PC-3 (cell line): ENCODE measurements around the gene IQCN. TPM values are rescaled to one million over a fixed set of nuclear protein-coding genes. Genes with fewer than 3 reads are reported as not detected.

ENCODE experiments used
- ATAC-seq: fragments of 200-7000 bp; cut with Tn5 transposase; 2 replicates; pipeline ENCODE4 v1.9.1; 2020; ENCODE audit warnings: mild to moderate bottlenecking, moderate library complexity
- BruUV-seq: library from RNA; stranded (reverse); fragments of 400-500 nt; replicated peaks from 2 replicates; lab custom pipeline; 2021; lab: Mats Ljungman, UMichigan
- CTCF ChIA-PET: fragments of 300-600 bp; sonication (Branson Sonifier 250); formaldehyde crosslinking; loops from one replicate; lab custom pipeline; 2022; ENCODE audit warnings: antibody characterized with exemption; lab: Charles Lee
- POLR2A ChIA-PET: fragments of 300-600 bp; sonication (Branson Sonifier 250); formaldehyde crosslinking; loops from one replicate; lab custom pipeline; 2022; ENCODE audit warnings: antibody characterized with exemption; ENCODE audit not compliant: unreplicated experiment; lab: Charles Lee
- DNase-seq: peaks from one replicate; pipeline ENCODE4 v3.0.0-alpha.2; 2015
- H2AFZ ChIP-seq: fragments of 300-600 bp; sonication (generic); 2 replicates; pipeline ENCODE4 v1.6.0; 2016; ENCODE audit warnings: antibody characterized with exemption, low read length
- H3F3A ChIP-seq: fragments of 300-600 bp; sonication (generic); one replicate; pipeline ENCODE4 v1.6.0; 2017; ENCODE audit warnings: antibody characterized with exemption, low read length, control low read depth, mild to moderate bottlenecking; ENCODE audit not compliant: unreplicated experiment
- H3K27ac ChIP-seq: fragments of 300-600 bp; sonication (generic); 2 replicates; pipeline ENCODE4 v1.5.1; 2016; ENCODE audit warnings: mild to moderate bottlenecking, low read length
- H3K27me3 ChIP-seq: fragments of 300-600 bp; sonication (generic); 2 replicates; pipeline ENCODE4 v1.6.1; 2016; ENCODE audit warnings: low read length, mixed read lengths
- H3K36me3 ChIP-seq: fragments of 300-600 bp; sonication (generic); 2 replicates; pipeline ENCODE4 v1.6.1; 2016; ENCODE audit warnings: low read depth, mixed run types, low read length, mixed read lengths
- H3K4me1 ChIP-seq: fragments of 300-600 bp; sonication (generic); 2 replicates; pipeline ENCODE4 v1.5.1; 2016; ENCODE audit warnings: low read length; ENCODE audit not compliant: insufficient read depth
- H3K4me2 ChIP-seq: fragments of 300-600 bp; sonication (generic); 2 replicates; pipeline ENCODE4 v1.6.0; 2016; ENCODE audit warnings: low read length
- H3K4me3 ChIP-seq: fragments of 300-600 bp; sonication (generic); 2 replicates; pipeline ENCODE4 v1.5.1; 2016; ENCODE audit warnings: mild to moderate bottlenecking, low read length, mixed read lengths
- H3K79me2 ChIP-seq: fragments of 300-600 bp; sonication (generic); 2 replicates; pipeline ENCODE4 v1.6.1; 2017; ENCODE audit warnings: low read length, mixed read lengths
- H3K9ac ChIP-seq: fragments of 300-600 bp; sonication (generic); 2 replicates; pipeline ENCODE4 v1.6.0; 2016; ENCODE audit warnings: mild to moderate bottlenecking, low read length
- H3K9me2 ChIP-seq: fragments of 300-600 bp; sonication (generic); replicated peaks from 2 replicates; pipeline ENCODE4 v1.6.1; 2016; ENCODE audit warnings: mixed run types, low read length, mixed read lengths
- H3K9me3 ChIP-seq: fragments of 300-600 bp; sonication (generic); 2 replicates; pipeline ENCODE4 v1.6.1; 2016; ENCODE audit warnings: low read length, mixed read lengths
- H4K20me1 ChIP-seq: fragments of 300-600 bp; sonication (generic); 2 replicates; pipeline ENCODE4 v1.6.1; 2016; ENCODE audit warnings: low read length, mixed read lengths
- CTCF ChIP-seq: fragments of 300-600 bp; sonication (generic); conservative IDR thresholded peaks from 2 replicates; pipeline ENCODE4 v1.5.1; 2017; ENCODE audit warnings: antibody characterized with exemption, low read depth, mild to moderate bottlenecking, low read length
- EZH2 ChIP-seq: fragments of 300-600 bp; sonication (generic); IDR thresholded peaks from one replicate; pipeline ENCODE4 v1.6.1; 2017; ENCODE audit warnings: antibody characterized with exemption, mild to moderate bottlenecking, low read length; ENCODE audit not compliant: unreplicated experiment
- EZH2phosphoT487 ChIP-seq: fragments of 300-600 bp; sonication (generic); IDR thresholded peaks from 2 replicates; pipeline ENCODE4 v1.6.1; 2018; ENCODE audit warnings: mild to moderate bottlenecking, antibody characterized with exemption, low read length, borderline replicate concordance
- intact Hi-C: fragments of 100-400 bp; cut with micrococcal nuclease; formaldehyde crosslinking; loops from 2 replicates; pipeline ENCODE4 v1.9.0; 2023
- total RNA-seq: library from RNA; depleted of rRNA; stranded (reverse); fragments of >200 nt; gene quantifications from 2 replicates; pipeline ENCODE4 v1.2.3, GENCODE V29; 2014

Gene IQCN
- total RNA-seq, 1 experiment from 2014 or later = 0.33 TPM

- H3K79me2 ChIP-seq = peaks cover 53% of the 10 kb centered on the region
- no peaks in the 10 kb centered on the region for H3K27me3 ChIP-seq
- no peaks in the 10 kb centered on the region for H3K9me3 ChIP-seq
- ChIA-PET CTCF (interaction anchor here (0.5 kb wide), 1 partner anchor 10 kb away, joined by 4 read pairs; no protein-coding TSS in a partner anchor), POLR2A (no interaction called here)
- no peaks in the 10 kb centered on the region for H3K9me2 ChIP-seq
- peaks cover 12% of the 10 kb centered on the region for H3K4me1 ChIP-seq
- no peak overlapping the region for H3K27ac ChIP-seq
- no peaks in the 10 kb centered on the region for H4K20me1 ChIP-seq
- no peak overlapping the region for H2AFZ ChIP-seq
- peaks cover 3% of the 10 kb centered on the region; the same call in 1 of the 2 replicates for H3K36me3 ChIP-seq
- TF ChIP-seq EZH2 = no peak
- no peak for TF ChIP-seq EZH2phosphoT487
- TF ChIP-seq CTCF = no peak
- no peak for ATAC-seq
- intact Hi-C loops = no loop called here
- DNase-seq = no peak
- no TSS peak for BruUV-seq
- H3F3A ChIP-seq = no peaks in the 10 kb centered on the region
- no peak overlapping the region for H3K9ac ChIP-seq
- H3K4me3 ChIP-seq = no peak overlapping the region
- no peak overlapping the region for H3K4me2 ChIP-seq
Observed at GRCh38 chr19:18317961-18318800, 43.9 kb upstream of the IQCN start.

GRCh38 chr19:18313398-18313797 is 39.1 kb upstream of the IQCN start:
- Histone ChIP-seq H3K36me3 (peaks cover 3% of the 10 kb centered on the region), H3K27ac (no peak overlapping the region), H3K9me2 (no peaks in the 10 kb centered on the region), H4K20me1 (no peaks in the 10 kb centered on the region), H3K79me2 (peaks cover 14% of the 10 kb centered on the region; the same call in 1 of the 2 replicates), H3K4me1 (no peaks in the 10 kb centered on the region), H3K9me3 (no peaks in the 10 kb centered on the region), H3K27me3 (no peaks in the 10 kb centered on the region), H2AFZ (no peak overlapping the region), H3F3A (no peaks in the 10 kb centered on the region), H3K9ac (no peak overlapping the region), H3K4me2 (no peak overlapping the region), H3K4me3 (no peak overlapping the region)
- DNase-seq (no peak), ATAC-seq (no peak)
- intact Hi-C loops = no loop called here
- no TSS peak for BruUV-seq
- CTCF ChIA-PET = no interaction called here
- TF ChIP-seq CTCF = no peak
- no peak for TF ChIP-seq EZH2phosphoT487
- TF ChIP-seq EZH2 = no peak
- POLR2A ChIA-PET = no interaction called here

- DNase-seq (no peak), ATAC-seq (no peak)
- H3K4me2 ChIP-seq = no peak overlapping the region
- intact Hi-C loops = no loop called here
- BruUV-seq = no TSS peak
- H3K79me2 ChIP-seq = peaks cover 6% of the 10 kb centered on the region; the same call in 1 of the 2 replicates
- no peak overlapping the region for H2AFZ ChIP-seq
- no peak overlapping the region for H3K4me3 ChIP-seq
- no peaks in the 10 kb centered on the region for H3K9me3 ChIP-seq
- H3K9me2 ChIP-seq = no peaks in the 10 kb centered on the region
- H3K27ac ChIP-seq = no peak overlapping the region
- ChIA-PET POLR2A (no interaction called here), CTCF (no interaction called here)
- no peaks in the 10 kb centered on the region for H3F3A ChIP-seq
- H3K27me3 ChIP-seq = no peaks in the 10 kb centered on the region
- TF ChIP-seq EZH2 (no peak), EZH2phosphoT487 (no peak), CTCF (no peak)
- H3K9ac ChIP-seq = no peak overlapping the region
- H3K4me1 ChIP-seq = no peaks in the 10 kb centered on the region
- no peaks in the 10 kb centered on the region for H4K20me1 ChIP-seq
- peaks cover 3% of the 10 kb centered on the region for H3K36me3 ChIP-seq
Observed at GRCh38 chr19:18312092-18312534, 37.9 kb upstream of the IQCN start.
